ENCODE data around the gene ANKRD60.

Gene ANKRD60, protein sequence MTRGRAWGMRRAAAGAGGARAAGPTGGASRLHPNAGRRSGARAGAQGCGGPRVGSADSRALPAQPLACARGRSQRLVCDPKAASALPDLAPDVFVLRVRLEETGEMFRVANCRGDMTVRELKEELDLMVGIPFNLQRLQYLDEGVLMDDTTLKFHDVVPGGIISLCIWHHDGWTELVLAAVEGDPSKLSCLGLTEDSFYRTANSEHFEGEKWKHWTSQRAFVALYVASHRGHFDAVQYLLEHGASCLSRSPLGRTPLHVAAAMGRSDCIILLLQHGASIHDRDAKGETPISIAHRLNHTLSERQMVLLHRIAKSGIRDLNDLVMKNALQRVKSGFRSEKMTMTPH

DNA sequence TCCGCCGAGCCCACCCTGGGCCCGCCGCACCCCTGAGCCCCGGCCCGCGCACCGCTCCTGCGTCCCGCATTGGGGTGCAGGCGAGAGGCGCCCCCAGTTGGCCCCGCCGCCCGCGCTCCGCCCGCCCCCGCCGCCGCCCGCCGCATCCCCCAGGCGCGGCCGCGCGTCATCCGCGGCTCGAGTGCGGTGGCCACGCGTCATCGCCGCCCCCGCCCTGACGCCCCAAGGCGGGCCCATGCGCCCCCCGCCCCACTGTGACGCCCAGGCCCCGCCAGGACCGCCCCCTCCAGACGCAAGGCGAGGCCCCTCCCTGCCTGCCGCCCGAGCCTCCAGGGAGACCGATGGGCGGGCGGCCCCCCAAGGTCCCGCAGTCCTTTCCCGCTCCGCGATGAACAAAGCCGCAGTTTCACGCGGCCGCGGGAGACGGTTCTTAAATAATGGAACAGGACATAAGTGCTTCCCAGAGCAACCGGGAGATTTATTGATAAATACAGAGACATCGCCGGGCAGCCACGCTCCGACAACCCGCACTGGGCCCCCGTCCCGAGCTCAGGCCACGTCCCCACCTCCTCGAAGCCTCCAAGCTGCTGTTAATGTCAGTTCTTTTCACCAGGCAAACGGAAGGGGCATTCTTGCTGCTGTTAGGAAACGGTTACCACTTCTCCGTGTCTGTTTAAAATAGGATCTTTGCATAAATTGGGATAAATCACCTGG lies at the start of gene ANKRD60:
TSS of gene ANKRD60 (minus strand) at position 170 of the 714 bp plus-strand sequence. CDS start at position 170, 0 bp downstream.
- peak within 1 kb of the TSS; percentile 50 for H3K27ac Mint-ChIP-seq
- H3K27me3 Mint-ChIP-seq, result peaks cover 61% of the 10 kb centered on the region
- peak; percentile 51 for DNase-seq
- H3K36me3 Mint-ChIP-seq (ENCODE audit: low read depth), result peaks cover 9% of the 10 kb centered on the region
- H3K4me3 Mint-ChIP-seq, result peak within 1 kb of the TSS; percentile 66
- peaks cover 25% of the 10 kb centered on the region for H3K4me1 Mint-ChIP-seq (ENCODE audit: low read depth)
- no peaks in the 10 kb centered on the region for H3K9me3 Mint-ChIP-seq

DNA sequence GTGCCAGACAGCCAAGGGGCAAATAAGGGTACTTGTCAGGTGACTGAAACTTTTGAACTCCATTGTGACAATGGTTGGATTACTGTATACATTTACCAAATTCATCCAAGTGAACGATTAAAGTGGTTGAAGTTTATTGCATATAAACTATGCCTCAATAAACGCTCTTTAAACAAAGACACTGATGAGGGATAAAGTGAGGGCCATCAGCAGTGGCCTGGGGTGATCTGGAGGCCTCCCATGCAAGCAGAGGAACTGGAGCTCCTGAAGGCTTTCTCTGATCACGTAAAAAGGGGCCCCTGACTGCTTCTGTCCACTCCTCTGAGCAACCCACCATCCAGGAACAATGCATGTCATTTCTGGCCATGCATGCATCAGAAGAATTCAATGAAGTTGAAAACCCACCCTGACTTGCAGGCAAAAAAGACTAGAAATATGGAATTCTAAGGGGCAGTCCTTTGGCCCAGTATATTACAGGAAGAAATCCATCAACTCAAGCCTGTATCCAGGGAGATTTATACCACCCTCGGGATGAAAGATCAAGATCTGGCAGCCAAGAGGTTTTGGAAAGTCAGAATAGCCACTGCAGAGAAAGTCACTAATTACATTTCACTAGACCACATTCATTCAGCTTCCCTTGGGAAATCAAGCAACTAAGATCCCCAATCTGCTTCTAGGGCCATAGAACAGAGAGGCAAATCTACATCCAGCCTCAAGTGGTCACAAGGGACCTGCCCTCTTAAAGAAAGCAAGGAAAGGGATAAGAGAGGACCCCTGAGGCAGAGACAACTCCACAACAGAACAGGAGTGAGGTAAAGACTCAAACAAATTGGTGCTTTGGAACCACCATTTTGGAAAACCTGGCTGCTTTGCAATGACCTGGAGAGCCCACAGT lies 49.4 kb upstream of the ANKRD60 start:
- H3K4me1 Mint-ChIP-seq (ENCODE audit: low read depth), result peaks cover 19% of the 10 kb centered on the region
- H3K9me3 Mint-ChIP-seq, result no peaks in the 10 kb centered on the region
- no peak for DNase-seq
- no peak overlapping the region for H3K27ac Mint-ChIP-seq
- H3K36me3 Mint-ChIP-seq (ENCODE audit: low read depth), result peaks cover 17% of the 10 kb centered on the region
- no peak overlapping the region for H3K4me3 Mint-ChIP-seq
- no peaks in the 10 kb centered on the region for H3K27me3 Mint-ChIP-seq

- Mint-ChIP-seq H3K4me3 (no peak overlapping the region), H3K27me3 (no peaks in the 10 kb centered on the region), H3K9me3 (no peaks in the 10 kb centered on the region), H3K36me3 (ENCODE audit: low read depth) (peaks cover 19% of the 10 kb centered on the region), H3K27ac (no peak overlapping the region), H3K4me1 (ENCODE audit: low read depth) (peaks cover 16% of the 10 kb centered on the region)
- DNase-seq, result no peak
Measured at GRCh38 chr20:58277107-58277506, 48.7 kb upstream of the ANKRD60 start.

GRCh38 chr20:58274384-58274783 lies 45.9 kb upstream of the ANKRD60 start:
- H3K4me3 Mint-ChIP-seq, result no peak overlapping the region
- H3K36me3 Mint-ChIP-seq (ENCODE audit: low read depth), result peaks cover 40% of the 10 kb centered on the region
- H3K27me3 Mint-ChIP-seq, result no peaks in the 10 kb centered on the region
- no peaks in the 10 kb centered on the region for H3K9me3 Mint-ChIP-seq
- no peak for DNase-seq
- no peak overlapping the region for H3K27ac Mint-ChIP-seq
- H3K4me1 Mint-ChIP-seq (ENCODE audit: low read depth), result peaks cover 26% of the 10 kb centered on the region

- peaks cover 45% of the 10 kb centered on the region for H3K4me1 Mint-ChIP-seq (ENCODE audit: low read depth)
- H3K27ac Mint-ChIP-seq, result peak overlapping the region; percentile 76
- peaks cover 51% of the 10 kb centered on the region for H3K36me3 Mint-ChIP-seq (ENCODE audit: low read depth)
- no peaks in the 10 kb centered on the region for H3K27me3 Mint-ChIP-seq
- DNase-seq, result peak; percentile 41
- no peak overlapping the region for H3K4me3 Mint-ChIP-seq
- no peaks in the 10 kb centered on the region for H3K9me3 Mint-ChIP-seq
Measured at GRCh38 chr20:58271606-58272351, 43.3 kb upstream of the ANKRD60 start.

- no peak for DNase-seq
- Mint-ChIP-seq H3K27me3 (no peaks in the 10 kb centered on the region), H3K4me1 (ENCODE audit: low read depth) (peaks cover 39% of the 10 kb centered on the region), H3K27ac (peak overlapping the region; percentile 67), H3K4me3 (peak overlapping the region; percentile 8), H3K9me3 (no peaks in the 10 kb centered on the region), H3K36me3 (ENCODE audit: low read depth) (peaks cover 46% of the 10 kb centered on the region)
Measured at GRCh38 chr20:58268936-58269619, 40.6 kb upstream of the ANKRD60 start.

- peaks cover 43% of the 10 kb centered on the region for H3K36me3 Mint-ChIP-seq (ENCODE audit: low read depth)
- peaks cover 39% of the 10 kb centered on the region for H3K4me1 Mint-ChIP-seq (ENCODE audit: low read depth)
Measured at GRCh38 chr20:58268421-58268821, 40.0 kb upstream of the ANKRD60 start.

GRCh38 chr20:58267389-58268215 lies 39.1 kb upstream of the ANKRD60 start:
- H3K4me1 Mint-ChIP-seq (ENCODE audit: low read depth), result peaks cover 39% of the 10 kb centered on the region
- DNase-seq, result no peak
- no peaks in the 10 kb centered on the region for H3K27me3 Mint-ChIP-seq
- peak overlapping the region; percentile 58 for H3K27ac Mint-ChIP-seq
- H3K4me3 Mint-ChIP-seq, result no peak overlapping the region
- H3K36me3 Mint-ChIP-seq (ENCODE audit: low read depth), result peaks cover 46% of the 10 kb centered on the region
- H3K9me3 Mint-ChIP-seq, result no peaks in the 10 kb centered on the region

More at GRCh38 chr20:58268421-58268821, 40.0 kb upstream of the ANKRD60 start:
- DNase-seq, result no peak
- Mint-ChIP-seq H3K27me3 (no peaks in the 10 kb centered on the region), H3K27ac (no peak overlapping the region), H3K4me3 (no peak overlapping the region), H3K9me3 (no peaks in the 10 kb centered on the region)

DNA sequence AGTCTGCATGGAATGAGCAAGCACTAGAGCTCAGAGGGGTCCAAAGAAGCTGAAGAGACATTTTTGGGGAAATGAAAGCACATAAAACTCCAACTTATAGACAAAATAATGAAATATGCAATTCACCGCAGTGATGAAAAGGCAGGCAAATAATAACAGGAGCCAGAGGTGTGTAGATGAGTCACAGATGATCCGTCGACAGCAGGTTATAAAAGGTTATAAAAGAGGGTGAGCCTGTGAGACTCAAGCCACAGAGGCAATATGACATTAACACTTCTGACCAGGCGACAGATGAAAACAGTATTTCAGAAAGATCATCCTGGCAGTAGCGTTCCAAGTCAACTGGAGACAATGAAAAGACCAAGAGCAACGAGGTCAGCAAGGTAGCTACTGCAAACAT lies 35.8 kb upstream of the ANKRD60 start:
- Mint-ChIP-seq H3K4me1 (ENCODE audit: low read depth) (peaks cover 23% of the 10 kb centered on the region), H3K27me3 (no peaks in the 10 kb centered on the region), H3K4me3 (no peak overlapping the region), H3K27ac (no peak overlapping the region), H3K9me3 (no peaks in the 10 kb centered on the region), H3K36me3 (ENCODE audit: low read depth) (peaks cover 39% of the 10 kb centered on the region)
- no peak for DNase-seq

GRCh38 chr20:58261660-58262059 lies 33.2 kb upstream of the ANKRD60 start:
- no peaks in the 10 kb centered on the region for H3K9me3 Mint-ChIP-seq
- peaks cover 11% of the 10 kb centered on the region for H3K4me1 Mint-ChIP-seq (ENCODE audit: low read depth)
- peaks cover 23% of the 10 kb centered on the region for H3K36me3 Mint-ChIP-seq (ENCODE audit: low read depth)
- H3K4me3 Mint-ChIP-seq, result no peak overlapping the region
- DNase-seq, result no peak
- H3K27me3 Mint-ChIP-seq, result no peaks in the 10 kb centered on the region
- no peak overlapping the region for H3K27ac Mint-ChIP-seq

- no peaks in the 10 kb centered on the region for H3K9me3 Mint-ChIP-seq
- H3K36me3 Mint-ChIP-seq (ENCODE audit: low read depth), result peaks cover 23% of the 10 kb centered on the region
- H3K27me3 Mint-ChIP-seq, result no peaks in the 10 kb centered on the region
- H3K4me1 Mint-ChIP-seq (ENCODE audit: low read depth), result peaks cover 19% of the 10 kb centered on the region
- DNase-seq, result no peak
- no peak overlapping the region for H3K4me3 Mint-ChIP-seq
- H3K27ac Mint-ChIP-seq, result no peak overlapping the region
Measured at GRCh38 chr20:58260006-58260405, 31.6 kb upstream of the ANKRD60 start.

DNA sequence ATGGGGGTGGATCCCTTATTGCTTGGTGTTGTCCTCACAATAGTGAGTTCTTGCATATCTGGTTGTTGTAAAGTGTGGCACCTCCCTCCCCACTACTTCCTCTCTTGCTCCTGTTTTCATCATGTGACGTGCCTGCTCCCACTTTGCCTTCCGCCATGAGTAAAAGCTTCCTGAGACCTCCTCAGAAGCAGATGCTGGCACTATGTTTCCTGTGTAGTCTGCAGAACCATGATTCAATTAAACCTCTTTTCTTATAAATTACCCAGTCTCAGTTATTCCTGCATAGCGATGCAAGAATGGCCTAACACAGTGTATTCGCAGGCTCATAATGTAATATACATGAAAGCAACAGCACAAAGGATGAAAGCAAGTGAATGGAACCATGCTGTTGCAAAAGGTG lies 28.4 kb upstream of the ANKRD60 start:
- peak overlapping the region; percentile 12 for H3K27ac Mint-ChIP-seq
- H3K4me1 Mint-ChIP-seq (ENCODE audit: low read depth), result peaks cover 32% of the 10 kb centered on the region
- H3K4me3 Mint-ChIP-seq, result no peak overlapping the region
- no peaks in the 10 kb centered on the region for H3K9me3 Mint-ChIP-seq
- H3K36me3 Mint-ChIP-seq (ENCODE audit: low read depth), result peaks cover 30% of the 10 kb centered on the region
- DNase-seq, result no peak
- H3K27me3 Mint-ChIP-seq, result no peaks in the 10 kb centered on the region

DNA sequence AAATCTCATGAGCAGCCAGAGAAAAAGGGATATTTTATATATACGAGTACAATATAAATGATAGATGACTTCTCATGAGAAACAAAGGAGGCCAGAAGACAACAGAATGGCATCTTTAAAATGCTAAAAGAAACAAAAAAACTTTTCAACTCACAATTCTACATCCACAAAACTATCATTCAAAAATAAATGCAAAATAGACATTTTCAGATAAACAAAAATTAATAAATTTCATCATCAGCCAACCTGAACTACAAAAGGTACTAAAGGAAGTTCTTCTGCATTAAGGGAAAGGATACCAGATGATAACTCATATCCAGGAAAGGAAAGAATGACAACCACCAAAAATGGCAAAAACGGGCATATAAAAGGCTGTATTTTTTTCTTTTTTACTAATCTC lies 27.9 kb upstream of the ANKRD60 start:
- H3K27me3 Mint-ChIP-seq, result no peaks in the 10 kb centered on the region
- no peak overlapping the region for H3K27ac Mint-ChIP-seq
- peaks cover 34% of the 10 kb centered on the region for H3K36me3 Mint-ChIP-seq (ENCODE audit: low read depth)
- H3K4me1 Mint-ChIP-seq (ENCODE audit: low read depth), result peaks cover 36% of the 10 kb centered on the region
- no peaks in the 10 kb centered on the region for H3K9me3 Mint-ChIP-seq
- H3K4me3 Mint-ChIP-seq, result no peak overlapping the region
- DNase-seq, result no peak

Measured in activated T-cell treated with anti-CD3 and anti-CD28 coated beads, Interleukin-2, amount 50 U/mL, for 24 hours (primary cell).